T47D (cell line): Measurements from ENCODE around the gene MAX.

ENCODE experiments used
- DNase-seq, 2 experiments: peaks; one replicate each; pipeline versions ENCODE4 v3.0.0 to v3.0.0-alpha.2; 2011 to 2012; ENCODE audit warnings: low read depth in 1 of 2, low spot score in 1 of 2
- JUND ChIP-seq: IDR thresholded peaks from 2 replicates; pipeline ENCODE4 v1.6.1; 2012; ENCODE audit warnings: low read depth
- in situ Hi-C: cut with HindIII; loops from 2 replicates; pipeline ENCODE4 v1.10.0; 2016; ENCODE audit warnings: low sequenced_read_pairs, low pct_unique_long_range_greater_than_20kb

MAX gene, protein sequence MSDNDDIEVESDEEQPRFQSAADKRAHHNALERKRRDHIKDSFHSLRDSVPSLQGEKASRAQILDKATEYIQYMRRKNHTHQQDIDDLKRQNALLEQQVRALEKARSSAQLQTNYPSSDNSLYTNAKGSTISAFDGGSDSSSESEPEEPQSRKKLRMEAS

DNA sequence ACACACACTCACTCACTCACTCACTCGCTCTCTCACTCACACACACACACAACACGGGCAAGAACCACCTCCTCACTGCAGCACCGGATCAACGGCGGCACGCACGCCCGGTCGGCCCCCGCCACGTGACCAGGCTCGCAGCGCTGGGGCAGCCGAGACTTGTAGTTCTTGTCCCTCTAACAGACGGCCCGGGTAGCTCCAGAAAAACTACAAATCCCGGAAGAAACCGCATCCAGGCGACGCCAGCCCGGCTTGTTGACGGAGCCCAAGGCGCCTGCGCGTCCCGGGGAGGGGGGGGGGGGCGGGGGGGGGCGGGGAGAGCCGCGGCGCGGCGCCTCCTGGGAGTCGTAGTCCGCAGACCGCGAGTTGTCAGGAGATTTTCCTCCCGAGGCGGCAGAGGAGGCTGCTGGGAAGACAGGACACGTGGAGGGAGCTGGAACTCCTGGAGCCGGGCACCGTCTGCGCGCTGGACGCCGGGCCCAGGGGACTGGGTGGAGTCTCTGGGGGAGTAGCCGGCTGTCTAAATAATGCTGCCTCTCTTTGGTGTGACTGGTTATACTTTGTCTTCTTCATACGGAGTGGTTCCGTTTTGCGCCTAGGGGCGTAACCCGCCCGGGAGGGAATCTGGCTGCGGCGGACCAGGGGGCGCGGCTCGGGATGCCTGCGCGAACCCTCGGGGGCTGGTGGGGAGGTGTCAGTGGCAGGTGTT lies at the start of gene MAX:
Gene MAX (minus strand): TSS at position 77 of the 709 bp plus-strand sequence. CDS start 178 bp downstream, outside the sequence.
- DNase-seq: peak; percentile 98 to 99
- in situ Hi-C loops: no loop called here

DNA sequence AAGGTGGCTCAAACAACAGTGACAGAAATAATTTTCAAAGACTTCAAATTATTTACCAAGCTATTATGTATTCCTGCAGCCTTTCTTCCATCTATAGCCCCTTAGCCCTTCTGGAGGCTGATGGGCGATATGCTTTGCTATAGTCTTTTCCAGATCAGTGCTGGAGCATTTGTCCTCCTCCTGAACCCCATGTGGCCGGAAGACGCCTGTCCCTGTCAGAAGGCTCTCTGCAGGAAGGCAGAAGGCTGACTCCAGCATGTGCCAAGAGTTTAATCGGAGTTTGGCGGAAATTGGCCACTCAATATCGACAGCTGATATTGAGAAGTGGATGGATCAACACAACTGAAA lies 49.3 kb upstream of the MAX start:
- DNase-seq: no peak
- in situ Hi-C loops: no loop called here
- TF ChIP-seq JUND: no peak

More for the DNA sequence above, at the start of gene MAX:
- no peak for TF ChIP-seq JUND

DNA sequence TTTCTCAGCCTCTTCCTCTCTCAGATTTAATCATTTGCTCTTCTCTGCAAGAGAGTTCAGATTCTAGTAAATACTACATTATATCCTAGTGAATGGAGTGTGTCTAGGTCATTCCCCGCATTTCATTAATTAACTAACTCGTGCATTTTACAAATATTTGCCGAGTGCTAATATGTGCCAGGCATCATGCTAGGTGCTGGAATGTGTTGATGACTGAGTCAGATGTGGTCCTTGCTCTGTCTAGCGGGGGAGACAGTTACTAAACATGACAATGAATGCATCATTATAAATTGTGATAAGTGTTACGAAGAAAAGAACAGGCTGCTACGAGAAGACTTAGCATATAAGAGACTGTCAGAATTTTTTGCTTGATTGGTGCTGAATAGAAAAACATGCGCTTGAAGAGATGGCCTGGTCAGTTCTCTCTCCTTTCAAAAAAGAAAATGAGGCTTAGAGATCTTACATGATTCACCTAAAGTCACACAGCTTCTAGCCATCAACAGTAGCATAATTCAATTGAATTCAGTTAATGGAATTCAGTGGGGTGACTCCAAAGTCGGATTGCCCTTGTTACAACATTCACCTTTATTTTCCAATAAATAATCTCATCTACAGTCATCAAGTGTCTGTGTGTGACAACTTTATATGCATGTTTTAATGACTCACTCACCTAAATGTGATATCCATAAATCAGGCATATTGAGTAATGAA lies 48.7 kb upstream of the MAX start:
- TF ChIP-seq JUND: no peak
- in situ Hi-C loops: no loop called here

DNA sequence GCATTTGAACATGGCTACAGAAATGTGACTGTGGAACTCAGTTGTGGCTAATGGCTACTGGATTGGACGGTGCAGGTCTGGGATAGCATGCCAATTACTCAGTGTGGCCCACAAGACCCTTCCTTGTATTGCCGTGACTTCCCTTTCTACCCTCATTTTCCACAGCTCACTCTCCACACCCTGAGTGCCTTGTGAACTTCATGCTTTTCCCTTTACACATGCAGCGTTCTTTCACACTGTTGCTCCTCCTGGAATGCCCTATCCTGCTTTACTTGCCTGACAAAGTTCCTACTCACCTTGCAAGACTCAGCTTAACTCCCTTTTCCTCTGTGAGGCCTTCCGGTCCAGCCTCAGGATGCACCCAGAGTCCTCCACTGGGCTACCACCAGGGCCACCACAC lies 46.8 kb upstream of the MAX start:
- in situ Hi-C loops: no loop called here
- DNase-seq: no peak
- no peak for TF ChIP-seq JUND

More for the DNA sequence above, 48.7 kb upstream of the MAX start:
- no peak for DNase-seq

DNA sequence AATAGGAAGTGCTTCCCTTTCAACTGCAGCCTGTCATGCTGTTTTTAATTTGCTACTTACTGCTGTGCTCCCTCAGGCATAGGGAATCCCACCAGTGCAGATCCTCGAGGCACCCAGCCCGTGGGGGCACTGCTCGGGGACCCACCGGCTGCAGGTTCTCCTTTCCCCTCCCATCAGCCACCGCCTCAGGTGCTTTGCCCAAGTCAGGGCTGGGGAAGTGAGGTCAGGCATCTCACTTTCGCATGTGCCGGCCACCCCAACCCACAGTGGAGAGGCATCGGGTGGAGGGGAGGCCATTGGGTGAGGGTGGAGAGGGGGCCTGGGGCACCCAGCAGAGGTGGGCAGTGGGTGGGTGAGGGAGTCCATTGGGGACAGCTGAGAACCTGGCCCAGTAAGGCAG lies 41.9 kb upstream of the MAX start:
- in situ Hi-C loops: no loop called here
- DNase-seq: no peak
- TF ChIP-seq JUND: no peak

DNA sequence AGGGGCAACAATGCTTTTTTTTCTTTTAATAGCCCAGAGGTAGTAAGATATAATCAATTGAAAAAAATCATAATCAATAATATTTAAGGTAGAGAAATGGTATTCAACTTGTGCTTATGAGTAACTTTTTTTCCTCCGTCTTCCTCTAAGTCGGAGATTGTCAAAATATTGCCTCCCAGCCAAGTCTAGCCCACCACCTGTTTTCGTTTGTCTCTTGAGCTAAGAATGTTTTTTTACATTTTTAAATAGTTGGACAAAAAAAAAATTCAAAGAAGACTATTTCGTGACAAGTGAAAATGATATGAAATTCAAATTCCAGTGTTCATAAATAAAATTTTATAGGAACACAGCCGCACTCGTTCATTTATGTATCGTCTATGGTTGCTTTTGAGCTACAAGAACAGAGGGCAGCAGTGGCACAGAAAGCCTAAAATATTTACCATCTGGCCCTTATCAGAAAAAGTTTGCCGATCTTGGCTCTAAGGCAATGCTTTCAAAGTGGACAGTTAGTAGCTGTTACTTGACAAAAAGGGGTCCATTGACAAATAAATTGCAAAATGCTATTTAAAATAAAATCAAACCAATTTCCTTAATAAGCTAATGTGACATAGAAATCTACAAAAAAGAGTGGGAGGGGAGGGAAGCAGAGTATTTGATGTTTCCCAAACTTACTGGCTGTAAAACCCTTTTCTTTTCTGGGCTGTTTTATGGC lies 40.8 kb upstream of the MAX start:
- no peak for DNase-seq
- in situ Hi-C loops: no loop called here
- TF ChIP-seq JUND: no peak

DNA sequence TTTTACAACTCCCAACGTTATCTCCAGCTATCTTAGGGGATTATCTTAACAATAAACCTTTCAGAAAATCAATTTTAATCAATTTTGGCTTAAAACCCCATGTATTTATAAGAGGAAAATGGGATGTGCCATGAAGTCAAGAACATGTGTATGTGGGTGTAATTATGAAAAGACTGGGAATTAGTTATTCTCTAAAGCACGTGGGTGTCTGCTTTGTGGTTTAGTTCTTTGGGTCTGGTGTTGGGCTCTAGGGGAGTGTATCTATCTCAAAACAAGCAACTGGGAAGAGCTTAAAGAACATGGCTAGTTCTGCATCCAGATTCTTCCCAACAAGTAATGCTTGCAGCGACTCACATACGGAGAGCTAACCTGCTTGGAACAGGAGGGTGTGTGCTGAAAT lies 40.1 kb upstream of the MAX start:
- in situ Hi-C loops: no loop called here
- no peak for DNase-seq
- no peak for TF ChIP-seq JUND

DNA sequence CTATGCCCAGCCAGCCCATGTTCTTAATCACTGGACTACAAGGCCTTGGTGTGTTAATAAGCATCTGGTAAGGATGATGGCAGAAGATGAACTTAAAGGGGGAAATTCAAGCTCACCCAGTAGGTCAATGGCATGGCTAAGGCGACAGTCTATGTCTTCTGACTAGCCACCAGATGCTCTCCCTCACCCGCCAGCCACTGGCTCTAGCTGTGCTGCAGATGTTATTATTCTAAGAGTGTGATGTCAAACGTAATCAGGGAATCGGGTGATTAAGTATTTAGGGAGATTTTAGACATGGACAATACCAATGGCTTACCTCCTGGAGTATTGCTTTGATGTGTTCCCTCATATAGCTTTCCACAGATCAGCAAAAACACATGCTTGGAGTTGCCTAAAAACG lies 39.2 kb upstream of the MAX start:
- DNase-seq: no peak
- in situ Hi-C loops: no loop called here
- no peak for TF ChIP-seq JUND

DNA sequence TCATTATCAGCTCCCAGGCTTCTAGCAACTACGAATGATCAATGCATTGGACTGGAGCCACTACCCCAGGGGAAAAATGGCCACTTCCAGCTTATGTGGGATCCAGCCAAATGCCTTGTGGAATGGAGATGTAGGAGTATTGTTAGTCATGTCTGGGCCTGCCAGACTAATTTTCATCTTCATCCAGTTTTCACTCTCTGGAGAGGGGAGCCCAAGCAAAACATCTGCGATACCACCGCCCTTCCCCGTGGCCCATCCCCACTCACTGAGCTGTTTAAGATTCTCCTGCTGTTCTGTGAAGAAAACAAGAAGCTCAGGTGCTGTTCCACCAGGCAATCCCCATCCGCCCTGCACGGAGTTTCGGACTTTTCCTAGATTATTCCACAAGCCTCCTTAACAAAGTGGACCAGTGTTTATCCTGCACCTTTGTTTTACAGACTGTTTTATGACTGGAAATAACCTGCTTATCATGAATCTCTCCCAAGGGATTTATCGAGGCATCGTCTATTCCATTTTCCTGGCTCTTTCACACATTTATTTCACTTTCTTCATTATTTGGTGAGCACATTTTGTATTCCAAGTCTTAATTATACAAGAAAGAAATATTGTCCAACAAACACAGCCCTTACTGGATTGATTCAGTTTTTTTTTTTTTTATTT lies 35.5 kb upstream of the MAX start:
- TF ChIP-seq JUND: no peak
- no peak for DNase-seq
- in situ Hi-C loops: no loop called here

DNA sequence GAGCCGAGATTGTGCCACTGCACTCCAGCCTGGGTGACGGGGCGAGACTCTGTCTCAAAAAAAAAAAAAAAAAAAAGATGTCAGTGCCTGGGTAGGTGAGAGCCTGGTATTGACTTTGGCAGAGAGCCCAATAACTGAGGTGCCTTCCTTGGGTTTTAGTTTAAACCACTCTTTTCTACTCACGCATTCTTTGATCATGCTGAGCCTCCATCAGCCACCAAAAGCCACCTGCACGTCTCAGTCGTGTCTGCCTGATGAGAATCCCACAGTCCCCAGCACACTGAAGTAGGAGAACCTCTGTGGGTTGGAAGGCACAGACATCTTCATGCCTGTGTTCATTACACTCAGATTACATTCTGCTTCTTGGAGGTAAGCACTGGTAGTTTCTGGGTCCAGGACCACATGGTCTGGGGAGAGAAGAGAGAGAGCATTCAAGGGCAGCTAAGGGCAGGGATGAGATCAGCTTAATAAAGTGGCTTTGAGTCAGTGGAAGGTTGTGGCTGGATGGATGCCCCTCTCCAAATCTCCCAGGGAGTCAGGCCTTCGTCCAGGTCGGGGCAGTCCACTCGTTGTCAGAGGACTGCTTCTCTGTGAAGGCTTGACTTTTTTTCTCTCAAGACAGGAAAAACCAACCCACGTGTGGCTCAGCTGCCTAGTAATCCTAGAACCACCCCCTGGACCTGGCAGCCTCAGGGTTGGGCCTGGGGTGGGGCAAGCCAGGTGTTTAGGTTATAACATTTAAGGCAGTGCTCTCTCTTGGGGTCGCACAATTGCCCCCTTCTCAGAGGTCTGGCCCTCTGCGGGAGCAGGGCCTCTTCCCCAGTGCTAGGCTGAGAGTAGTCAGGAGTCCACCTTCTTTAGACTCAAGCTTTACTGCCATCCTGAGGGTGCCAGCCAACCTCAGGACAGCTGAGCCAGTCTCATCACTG lies 32.6 kb upstream of the MAX start:
- in situ Hi-C loops: no loop called here
- no peak for DNase-seq
- no peak for TF ChIP-seq JUND

DNA sequence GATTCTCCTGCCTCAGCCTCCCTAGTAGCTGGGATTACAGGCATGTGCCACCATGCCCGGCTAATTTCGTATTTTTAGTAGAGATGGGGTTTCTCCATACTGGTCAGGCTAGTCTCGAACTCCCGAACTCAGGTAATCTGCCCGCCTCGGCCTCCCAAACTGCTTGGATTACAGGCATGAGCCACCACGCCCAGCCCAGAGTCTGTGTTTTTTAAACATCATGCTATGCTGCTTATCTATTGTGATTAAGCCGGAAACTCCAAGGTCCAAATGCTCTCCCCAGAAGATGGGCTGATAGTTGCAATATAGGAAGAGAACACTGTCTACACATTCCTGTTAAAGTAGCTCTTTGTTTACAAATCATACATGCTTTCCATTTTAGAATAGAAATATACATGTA lies 30.5 kb upstream of the MAX start:
- in situ Hi-C loops: no loop called here
- TF ChIP-seq JUND: no peak
- DNase-seq: no peak
